GM18505 (cell line): Measurements from ENCODE around the gene CHAD.
"Not testable (repeated sequence)": the region's sequence is repeated elsewhere in the genome, so short reads cannot be mapped to it uniquely, and the experiment has no call there.

Source experiments
- ATAC-seq: cut with Tn5 transposase; IDR thresholded peaks from one replicate; pipeline ENCODE4 v1.9.1; 2021; ENCODE audit not compliant: unreplicated experiment
- POLR2A ChIP-seq: IDR thresholded peaks from 4 replicates; pipeline ENCODE4 v1.6.1; 2011; ENCODE audit warnings: borderline replicate concordance; ENCODE audit not compliant: insufficient read depth, insufficient read length; ENCODE audit errors: extremely low read depth

CHAD gene

GRCh38 chr17:50474523-50474922, 5.8 kb upstream of the CHAD start:
- TF ChIP-seq POLR2A, result no peak
- no peak for ATAC-seq

DNA sequence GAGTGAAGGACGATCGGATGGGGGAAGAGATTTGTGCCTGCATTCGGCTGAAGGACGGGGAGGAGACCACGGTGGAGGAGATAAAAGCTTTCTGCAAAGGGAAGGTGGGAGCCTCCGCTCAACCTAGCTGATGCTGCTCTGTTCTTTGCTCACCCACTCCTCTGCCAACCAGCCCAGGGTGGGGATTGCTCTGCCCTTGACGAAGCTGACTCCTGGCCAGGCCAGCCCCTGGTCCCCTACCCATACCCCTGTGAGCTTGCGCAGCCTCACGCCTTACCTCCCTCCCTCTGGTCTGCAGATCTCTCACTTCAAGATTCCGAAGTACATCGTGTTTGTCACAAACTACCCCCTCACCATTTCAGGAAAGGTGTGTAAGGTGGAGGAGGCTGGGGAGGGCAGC, 5.2 kb upstream of the CHAD start:
- TF ChIP-seq POLR2A, result no peak
- ATAC-seq, result no peak

DNA sequence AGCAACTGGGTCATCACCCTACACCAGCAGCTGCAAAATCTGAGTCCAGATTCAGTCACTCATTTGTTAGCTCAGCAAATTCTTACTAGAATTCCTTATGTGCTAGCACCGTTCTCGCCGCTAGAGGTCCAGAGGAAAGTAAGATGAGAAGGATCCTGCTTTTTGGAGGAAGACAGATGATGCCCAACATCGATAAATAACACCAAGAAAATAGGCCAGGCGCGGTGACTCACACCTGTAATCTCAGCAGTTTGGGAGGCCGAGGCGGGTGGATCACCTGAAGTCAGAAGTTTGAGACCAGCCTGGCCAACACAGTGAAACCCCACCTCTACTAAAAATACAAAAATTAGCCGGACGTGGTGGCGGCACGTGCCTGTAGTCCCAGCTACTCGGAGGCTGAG, 4.1 kb upstream of the CHAD start:
- ATAC-seq, result not testable (repeated sequence)

GRCh38 chr17:50472286-50472685, 3.6 kb upstream of the CHAD start:
- no peak for ATAC-seq
- TF ChIP-seq POLR2A, result no peak

- ATAC-seq, result no peak
- no peak for TF ChIP-seq POLR2A
These were observed 2.6 kb upstream of the CHAD start for GRCh38 chr17:50471009-50471905.

GRCh38 chr17:50470426-50470825, 1.7 kb upstream of the CHAD start:
- TF ChIP-seq POLR2A, result no peak
- no peak for ATAC-seq

DNA sequence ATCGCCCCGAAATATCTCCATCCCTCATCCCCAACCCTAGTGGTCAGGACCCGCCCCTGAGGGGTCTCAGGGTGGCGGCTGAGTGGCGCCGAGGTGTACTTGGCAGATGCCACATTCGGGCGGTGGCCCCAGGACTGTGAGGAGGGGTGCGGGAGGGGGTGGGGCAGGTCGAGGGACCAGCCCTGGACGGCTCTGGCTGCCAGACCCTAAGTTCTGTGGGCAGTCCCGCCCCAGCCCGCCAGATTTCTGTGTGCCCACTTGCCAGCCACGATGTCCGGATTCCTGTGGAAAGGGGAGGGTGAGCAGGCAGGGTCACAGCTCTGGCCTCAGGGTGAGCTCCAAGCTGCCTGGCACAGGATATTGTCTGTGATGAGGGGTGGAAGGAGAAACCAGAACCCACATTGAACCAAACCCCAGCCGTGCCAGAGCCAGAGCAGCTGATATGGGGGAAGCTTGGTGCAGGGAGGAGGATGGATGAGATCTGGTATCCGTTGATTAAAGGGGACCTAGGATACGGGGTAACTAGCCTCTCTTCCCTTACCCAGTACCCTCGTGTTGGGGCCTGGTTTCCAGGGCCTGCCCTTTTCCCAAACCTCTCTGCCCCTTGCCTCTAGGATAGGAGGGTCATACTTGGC, 1.1 kb upstream of the CHAD start:
- TF ChIP-seq POLR2A, result no peak
- no peak for ATAC-seq

DNA sequence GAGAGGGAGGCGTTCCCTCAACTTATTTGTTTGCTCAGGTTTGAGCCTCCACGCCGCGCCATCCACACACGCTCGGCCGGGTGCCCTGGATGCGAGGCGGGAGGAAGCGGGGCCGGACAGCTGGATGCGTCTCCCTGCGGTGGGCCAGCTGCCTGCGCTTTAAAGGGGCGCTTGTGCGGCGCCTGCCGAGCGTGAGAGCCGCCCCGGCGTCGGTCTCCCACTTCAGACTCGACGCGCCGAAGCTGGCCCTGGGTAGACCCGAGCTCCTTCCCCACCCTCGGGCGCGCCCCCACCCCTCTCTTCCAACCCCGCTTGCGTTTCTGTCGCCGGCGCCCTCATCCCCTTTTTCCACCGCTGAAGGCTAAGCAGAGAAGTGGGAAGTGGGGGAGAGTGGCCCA, 527 bp upstream of the CHAD start:
- no peak for ATAC-seq
- no peak for TF ChIP-seq POLR2A

- no peak for TF ChIP-seq POLR2A
These were observed 801 bp downstream of the CHAD start for GRCh38 chr17:50467855-50468303.

GRCh38 chr17:50467114-50467854, 1.4 kb downstream of the CHAD start:
- TF ChIP-seq POLR2A, result no peak
- ATAC-seq, result no peak

More at GRCh38 chr17:50467855-50468303, 801 bp downstream of the CHAD start:
- no peak for ATAC-seq

- no peak for ATAC-seq
- TF ChIP-seq POLR2A, result no peak
These were observed 2.1 kb downstream of the CHAD start for GRCh38 chr17:50466371-50467113.

DNA sequence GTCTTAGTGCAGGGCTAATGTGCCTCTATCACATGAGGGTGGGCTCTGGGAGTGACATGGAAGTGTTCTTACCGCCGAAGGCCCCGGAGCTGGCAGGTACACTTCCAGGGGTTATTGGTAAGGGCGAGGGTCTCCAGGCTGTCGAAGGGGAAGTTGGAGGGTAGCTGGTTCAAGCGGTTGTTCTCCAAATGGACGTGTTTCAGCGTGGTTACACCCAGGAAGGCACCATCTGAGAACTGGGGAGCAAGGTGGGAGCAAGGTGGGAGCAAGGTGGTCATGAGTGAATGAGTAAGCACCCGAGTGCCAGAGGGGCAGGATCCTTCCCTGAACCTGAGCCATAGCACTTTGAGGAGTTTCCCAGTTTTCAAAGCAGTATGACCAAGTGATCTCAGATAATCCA, 3.0 kb downstream of the CHAD start:
- ATAC-seq, result no peak
- no peak for TF ChIP-seq POLR2A

DNA sequence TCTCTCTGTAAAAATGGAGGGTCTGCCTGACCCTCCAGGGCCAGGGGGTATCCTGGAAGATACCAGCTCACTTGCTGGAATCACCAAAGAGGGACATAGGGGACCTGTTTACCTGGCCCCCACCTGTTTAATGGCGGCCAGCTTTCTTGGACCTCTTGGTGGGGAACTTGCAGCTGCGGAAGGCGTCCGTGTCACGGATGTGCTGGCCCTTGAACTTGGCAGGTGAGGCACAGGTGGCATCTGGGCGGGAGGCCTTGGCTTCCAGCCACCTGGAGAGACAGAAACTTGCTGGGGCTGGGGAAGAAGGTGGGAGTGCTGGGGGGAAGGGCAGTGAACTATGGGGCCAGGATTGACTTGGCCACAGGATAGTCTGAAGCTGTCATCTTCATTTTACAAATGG, 3.5 kb downstream of the CHAD start:
- no peak for ATAC-seq
- no peak for TF ChIP-seq POLR2A
